Prostate gland (tissue), 2 donors: Measurements from ENCODE around the gene SYCN. TPM values are rescaled to one million over a fixed set of nuclear protein-coding genes. Genes with fewer than 3 reads are reported as not detected.

Experiments
- DNase-seq: peaks from one replicate; pipeline ENCODE4 v3.0.0-alpha.2; 2019; ENCODE audit warnings: low spot score
- H3K27ac ChIP-seq, 2 donors: fragments of 200-600 bp; sonication (generic); 2 replicates each; pipeline ENCODE4 v1.5.1; 2017 to 2019
- H3K27me3 ChIP-seq: fragments of 200-600 bp; sonication (generic); replicated peaks from 2 replicates; pipeline ENCODE4 v1.5.1; 2019; ENCODE audit not compliant: insufficient read depth
- H3K36me3 ChIP-seq, 2 donors: fragments of 200-600 bp; sonication (generic); 1 replicate in 1 of 2; 2 replicates in 1 of 2; pipeline versions ENCODE4 v1.5.1 to v1.8.1; 2017 to 2019
- H3K4me1 ChIP-seq: fragments of 200-600 bp; sonication (generic); replicated peaks from 2 replicates; pipeline ENCODE4 v1.5.1; 2019
- H3K4me3 ChIP-seq, 2 donors: fragments of 200-600 bp; sonication (generic); 2 replicates each; pipeline ENCODE4 v1.5.1; 2017 to 2019
- H3K9me3 ChIP-seq: fragments of 200-600 bp; sonication (generic); 2 replicates; pipeline ENCODE4 v1.5.1; 2017
- POLR2A ChIP-seq: fragments of 450-650 bp; IDR thresholded peaks from one replicate; pipeline ENCODE4 v1.6.1; 2016; ENCODE audit warnings: antibody characterized with exemption, mild to moderate bottlenecking
- POLR2AphosphoS5 ChIP-seq: sonication (generic); formaldehyde crosslinking; IDR thresholded peaks from one replicate; pipeline ENCODE4 v1.6.1; 2017; ENCODE audit warnings: antibody characterized with exemption
- WGBS: methylation state at CpG from one replicate; pipeline ENCODE4 v1.1.5; 2018; 5-methylcytosine and 5-hydroxymethylcytosine counted together
- intact Hi-C: fragments of 100-400 bp; cut with DNase I; formaldehyde crosslinking; loops from one replicate; pipeline ENCODE4 v1.14.2; 2022
- total RNA-seq, 2 donors: library from RNA; depleted of rRNA; stranded (reverse); fragments of >200 nt; gene quantifications; one replicate each; pipeline ENCODE4 v1.1.0, GENCODE V29; 2016
- TF ChIP-seq, protein P1 (sequence below), 4 experiments: fragments of 200-600 bp in 2 of 4; fragments of 450-650 bp in 2 of 4; sonication (generic) in 2 of 4; IDR thresholded peaks; 1 replicate in 3 of 4; 2 replicates in 1 of 4; pipeline ENCODE4 v1.5.1; 2016 to 2019; ENCODE audit warnings: antibody characterized with exemption in 4 of 4, mild to moderate bottlenecking in 2 of 4, moderate library complexity in 2 of 4

Gene SYCN
- total RNA-seq, 2 donors from 2014 or later: 165 TPM; not detected in 1

DNA sequence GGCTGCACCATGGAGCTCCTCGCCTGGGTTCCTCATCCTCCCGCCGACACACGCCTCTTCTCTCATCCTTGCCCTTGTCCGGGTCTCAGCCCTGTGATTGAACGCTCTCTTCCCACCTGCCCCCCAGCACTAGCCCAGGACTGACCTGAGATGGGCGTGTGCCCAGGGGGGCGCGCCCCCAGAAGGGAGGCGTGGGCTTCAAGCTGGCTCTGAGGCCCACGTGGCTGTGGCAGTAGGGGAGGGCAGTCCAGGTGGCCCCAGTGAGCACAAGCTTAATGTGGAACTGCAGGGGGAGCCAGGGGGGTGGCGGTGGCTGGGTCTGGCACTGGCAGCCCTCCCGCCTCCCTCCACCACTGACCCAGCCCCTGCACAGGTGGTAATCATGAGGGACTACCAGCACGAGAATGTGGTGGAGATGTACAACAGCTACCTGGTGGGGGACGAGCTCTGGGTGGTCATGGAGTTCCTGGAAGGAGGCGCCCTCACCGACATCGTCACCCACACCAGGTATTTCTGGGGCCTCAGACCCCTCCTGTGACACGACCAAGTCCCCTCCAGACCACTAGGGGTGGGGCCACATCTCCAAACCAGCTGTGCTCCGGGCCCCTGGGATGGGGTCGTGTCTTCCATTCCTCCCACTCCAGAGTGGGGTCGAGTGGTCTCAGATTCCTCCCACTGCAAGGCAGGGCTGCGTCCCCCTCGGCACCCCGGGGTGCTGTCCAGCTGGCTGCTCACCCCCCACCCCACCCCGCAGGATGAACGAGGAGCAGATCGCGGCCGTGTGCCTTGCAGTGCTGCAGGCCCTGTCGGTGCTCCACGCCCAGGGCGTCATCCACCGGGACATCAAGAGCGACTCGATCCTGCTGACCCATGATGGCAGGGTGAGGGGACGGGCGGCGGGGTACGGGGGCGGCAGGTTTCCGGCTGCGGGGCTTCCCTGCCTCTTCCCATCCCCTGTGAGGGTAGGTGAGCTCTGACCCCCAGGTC, 29.2 kb downstream of the SYCN start:
- Histone ChIP-seq H3K9me3 (no peaks in the 10 kb centered on the region), H3K4me3 (no peak overlapping the region), H3K4me1 (no peaks in the 10 kb centered on the region), H3K36me3 (peaks cover 11 to 39% of the 10 kb centered on the region in 2 donors), H3K27ac (no peak overlapping the region), H3K27me3 (no peaks in the 10 kb centered on the region)
- TF ChIP-seq, protein P1, sequence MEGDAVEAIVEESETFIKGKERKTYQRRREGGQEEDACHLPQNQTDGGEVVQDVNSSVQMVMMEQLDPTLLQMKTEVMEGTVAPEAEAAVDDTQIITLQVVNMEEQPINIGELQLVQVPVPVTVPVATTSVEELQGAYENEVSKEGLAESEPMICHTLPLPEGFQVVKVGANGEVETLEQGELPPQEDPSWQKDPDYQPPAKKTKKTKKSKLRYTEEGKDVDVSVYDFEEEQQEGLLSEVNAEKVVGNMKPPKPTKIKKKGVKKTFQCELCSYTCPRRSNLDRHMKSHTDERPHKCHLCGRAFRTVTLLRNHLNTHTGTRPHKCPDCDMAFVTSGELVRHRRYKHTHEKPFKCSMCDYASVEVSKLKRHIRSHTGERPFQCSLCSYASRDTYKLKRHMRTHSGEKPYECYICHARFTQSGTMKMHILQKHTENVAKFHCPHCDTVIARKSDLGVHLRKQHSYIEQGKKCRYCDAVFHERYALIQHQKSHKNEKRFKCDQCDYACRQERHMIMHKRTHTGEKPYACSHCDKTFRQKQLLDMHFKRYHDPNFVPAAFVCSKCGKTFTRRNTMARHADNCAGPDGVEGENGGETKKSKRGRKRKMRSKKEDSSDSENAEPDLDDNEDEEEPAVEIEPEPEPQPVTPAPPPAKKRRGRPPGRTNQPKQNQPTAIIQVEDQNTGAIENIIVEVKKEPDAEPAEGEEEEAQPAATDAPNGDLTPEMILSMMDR (IDR thresholded peaks at IDR 0.05): no peak
- intact Hi-C loops: no loop called here
- no peak for DNase-seq
- WGBS: 89% methylated on average over 42 of the region's 43 CpGs

DNA sequence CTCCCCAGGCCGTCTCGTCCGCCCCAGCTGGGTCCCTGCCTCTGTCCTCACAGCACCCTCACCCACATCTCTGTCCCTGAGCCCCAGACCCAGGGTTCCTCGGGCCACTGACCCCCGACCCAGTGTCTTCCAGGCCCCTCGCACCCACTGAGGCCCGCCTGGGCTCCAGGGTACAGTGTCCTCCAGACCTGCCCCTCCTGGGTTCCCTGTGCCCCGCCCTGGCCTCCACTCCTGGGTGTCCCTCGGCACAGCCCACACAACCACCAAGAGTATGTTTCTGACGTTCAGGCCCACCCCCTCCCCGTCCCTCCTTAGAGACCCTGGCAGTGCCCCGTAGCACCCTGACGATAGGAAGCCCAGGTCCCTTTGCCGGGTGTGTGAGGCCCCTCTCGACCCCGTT, 29.9 kb downstream of the SYCN start:
- Histone ChIP-seq H3K4me3 (no peak overlapping the region), H3K4me1 (no peaks in the 10 kb centered on the region), H3K27ac (no peak overlapping the region), H3K27me3 (no peaks in the 10 kb centered on the region), H3K36me3 (peaks cover 13 to 39% of the 10 kb centered on the region in 2 donors), H3K9me3 (no peaks in the 10 kb centered on the region)
- whole genome bisulfite sequencing: 87% methylated on average over 16 of the region's 16 CpGs
- TF ChIP-seq POLR2AphosphoS5: no peak
- TF ChIP-seq, protein P1 (IDR thresholded peaks at IDR 0.05): no peak
- no peak for TF ChIP-seq POLR2A
- DNase-seq: no peak
- intact Hi-C loops: no loop called here

DNA sequence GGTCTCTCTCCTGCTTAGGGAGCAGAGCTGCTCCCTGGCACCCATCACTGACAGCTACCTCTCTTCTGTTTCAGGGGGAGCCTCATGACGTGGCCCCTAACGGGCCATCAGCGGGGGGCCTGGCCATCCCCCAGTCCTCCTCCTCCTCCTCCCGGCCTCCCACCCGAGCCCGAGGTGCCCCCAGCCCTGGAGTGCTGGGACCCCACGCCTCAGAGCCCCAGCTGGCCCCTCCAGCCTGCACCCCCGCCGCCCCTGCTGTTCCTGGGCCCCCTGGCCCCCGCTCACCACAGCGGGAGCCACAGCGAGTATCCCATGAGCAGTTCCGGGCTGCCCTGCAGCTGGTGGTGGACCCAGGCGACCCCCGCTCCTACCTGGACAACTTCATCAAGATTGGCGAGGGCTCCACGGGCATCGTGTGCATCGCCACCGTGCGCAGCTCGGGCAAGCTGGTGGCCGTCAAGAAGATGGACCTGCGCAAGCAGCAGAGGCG, 30.5 kb downstream of the SYCN start:
- TF ChIP-seq POLR2AphosphoS5: no peak
- TF ChIP-seq POLR2A: no peak
- TF ChIP-seq, protein P1 (IDR thresholded peaks at IDR 0.05): no peak
- H3K9me3 ChIP-seq: no peaks in the 10 kb centered on the region
- H3K4me3 ChIP-seq: no peak overlapping the region
- H3K27ac ChIP-seq: no peak overlapping the region
- intact Hi-C loops: no loop called here
- 95% methylated on average over 25 of the region's 25 CpGs for WGBS
- H3K36me3 ChIP-seq: peaks cover 13 to 39% of the 10 kb centered on the region in 2 donors
- no peak for DNase-seq
- no peaks in the 10 kb centered on the region for H3K27me3 ChIP-seq
- H3K4me1 ChIP-seq: no peaks in the 10 kb centered on the region

DNA sequence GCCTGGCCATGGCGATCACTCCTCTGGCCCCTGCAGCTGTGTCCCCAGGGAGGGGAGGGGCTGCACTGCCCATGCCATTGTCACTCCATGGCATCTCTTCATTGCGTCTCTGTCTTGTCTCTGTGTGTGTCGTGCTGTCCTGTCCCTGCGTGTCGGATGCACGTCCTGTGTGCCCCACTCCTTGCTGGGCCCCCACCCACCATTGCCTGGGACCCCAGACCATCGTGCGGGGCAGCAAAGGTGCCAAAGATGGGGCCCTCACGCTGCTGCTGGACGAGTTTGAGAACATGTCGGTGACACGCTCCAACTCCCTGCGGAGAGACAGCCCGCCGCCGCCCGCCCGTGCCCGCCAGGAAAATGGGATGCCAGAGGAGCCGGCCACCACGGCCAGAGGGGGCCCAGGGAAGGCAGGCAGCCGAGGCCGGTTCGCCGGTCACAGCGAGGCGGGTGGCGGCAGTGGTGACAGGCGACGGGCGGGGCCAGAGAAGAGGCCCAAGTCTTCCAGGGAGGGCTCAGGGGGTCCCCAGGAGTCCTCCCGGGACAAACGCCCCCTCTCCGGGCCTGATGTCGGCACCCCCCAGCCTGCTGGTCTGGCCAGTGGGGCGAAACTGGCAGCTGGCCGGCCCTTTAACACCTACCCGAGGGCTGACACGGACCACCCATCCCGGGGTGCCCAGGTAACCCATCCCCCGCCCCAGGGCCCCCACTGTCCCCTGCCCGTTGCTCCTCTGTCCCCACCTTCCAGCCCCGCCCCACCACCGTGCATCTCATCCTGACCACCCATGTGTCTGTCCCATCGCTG, 31.2 kb downstream of the SYCN start:
- Histone ChIP-seq H3K4me1 (peaks cover 3% of the 10 kb centered on the region), H3K9me3 (no peaks in the 10 kb centered on the region), H3K27ac (no peak overlapping the region), H3K27me3 (no peaks in the 10 kb centered on the region), H3K36me3 (peaks cover 13 to 35% of the 10 kb centered on the region in 2 donors), H3K4me3 (no peak overlapping the region)
- intact Hi-C loops: no loop called here
- 85% methylated on average over 22 of the region's 45 CpGs for WGBS
- DNase-seq: no peak
- no peak for TF ChIP-seq POLR2AphosphoS5
- TF ChIP-seq, protein P1 (IDR thresholded peaks at IDR 0.05): no peak
